Stomach (tissue), 4 donors: ENCODE measurements around the gene OS9.

Experiments
- EP300 ChIP-seq: sonication (generic); formaldehyde crosslinking; IDR thresholded peaks from one replicate; pipeline ENCODE4 v1.6.1; 2017; ENCODE audit warnings: antibody characterized with exemption
- POLR2AphosphoS5 ChIP-seq, 3 donors: sonication (generic); formaldehyde crosslinking; IDR thresholded peaks; one replicate each; pipeline ENCODE4 v1.6.1; 2016; ENCODE audit warnings: antibody characterized with exemption in 3 of 3

DNA sequence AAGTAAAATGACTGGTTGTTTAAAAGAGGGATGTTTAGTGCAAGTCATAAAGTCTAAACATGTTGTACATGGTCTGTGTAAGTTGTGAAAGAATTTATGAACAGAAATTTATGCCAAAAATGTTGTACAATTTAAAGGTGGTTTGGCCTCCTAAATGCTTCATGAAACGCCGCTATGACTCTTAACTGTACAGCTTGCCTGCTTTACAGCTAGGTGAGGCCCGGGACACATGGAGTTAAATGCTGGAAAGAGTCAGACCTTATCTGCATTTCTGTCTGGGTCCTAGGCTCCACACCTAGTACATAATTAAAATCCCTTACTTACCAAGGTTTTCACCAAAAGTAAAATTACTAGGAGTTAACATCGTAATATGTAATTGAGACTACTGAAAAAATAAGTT, 32.6 kb upstream of the OS9 start:
- TF ChIP-seq POLR2AphosphoS5 (IDR thresholded peaks at IDR 0.05) (no peak), EP300 (no peak)
